T-helper 1 cell treated with Interleukin-12 subunit alpha and Interleukin-12 subunit beta and Interleukin-4 antibody, amounts not matched to agents 30 ng/mL and 1 ng/mL, for 36 hours (primary cell): ENCODE results near the gene ARID3B. TPM values are rescaled to one million over a fixed set of nuclear protein-coding genes. Genes with fewer than 3 reads are reported as not detected.
"Not testable (repeated sequence)": the region's sequence is repeated elsewhere in the genome, so short reads cannot be mapped to it uniquely, and the experiment has no call there.

Experiments
- intact Hi-C: fragments of 100-400 bp; cut with micrococcal nuclease; formaldehyde crosslinking; loops from one replicate; pipeline ENCODE4 v1.15.1; 2024
- total RNA-seq: library from RNA; stranded (reverse); gene quantifications from 2 replicates; pipeline ENCODE4 v1.2.3, GENCODE V29; 2022

The ARID3B gene
- total RNA-seq, 1 donor from 2014 or later, result 47.2 TPM

DNA sequence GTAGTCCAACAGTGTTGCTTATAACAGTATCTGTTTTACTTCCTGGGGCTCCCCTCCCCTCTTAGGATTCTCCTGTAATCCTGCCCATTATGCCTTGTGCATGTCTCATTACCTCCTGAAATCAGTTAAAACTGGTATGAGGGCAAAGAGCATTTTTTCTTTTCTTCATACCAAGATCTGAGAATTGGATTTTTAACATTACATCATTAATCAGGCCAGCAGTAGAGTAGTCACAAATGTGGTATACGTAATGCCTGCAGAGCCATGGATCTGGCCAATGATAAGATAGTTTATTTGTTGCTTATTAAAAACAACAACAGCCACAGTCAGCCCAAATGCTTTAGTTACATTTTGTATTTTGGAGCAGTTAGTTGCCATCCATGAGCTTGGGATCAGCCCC is 23.2 kb downstream of the ARID3B start:
- intact Hi-C loops, result no loop called here

GRCh38 chr15:74565381-74566085 is 24.5 kb downstream of the ARID3B start:
- intact Hi-C loops, result no loop called here

DNA sequence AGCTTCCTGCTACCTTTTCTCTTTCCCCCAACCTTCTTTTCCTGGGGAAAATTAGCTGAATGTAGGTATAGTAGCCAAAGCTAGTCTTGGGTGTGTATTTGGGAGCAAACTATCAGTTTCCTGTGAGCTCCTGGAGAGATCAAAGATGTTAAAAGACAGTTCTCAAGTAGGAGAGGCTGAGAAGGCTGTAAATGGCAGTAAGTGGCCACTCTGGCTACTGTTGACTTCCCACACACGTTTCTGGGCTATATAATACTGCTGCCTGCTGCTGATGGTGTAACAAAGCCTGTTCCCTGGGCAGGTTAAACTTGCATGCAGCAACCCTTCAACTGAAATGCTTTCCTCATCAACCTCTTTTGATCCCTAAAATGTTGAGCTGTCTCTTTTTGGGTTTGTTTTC is 27.6 kb downstream of the ARID3B start:
- intact Hi-C loops, result no loop called here

DNA sequence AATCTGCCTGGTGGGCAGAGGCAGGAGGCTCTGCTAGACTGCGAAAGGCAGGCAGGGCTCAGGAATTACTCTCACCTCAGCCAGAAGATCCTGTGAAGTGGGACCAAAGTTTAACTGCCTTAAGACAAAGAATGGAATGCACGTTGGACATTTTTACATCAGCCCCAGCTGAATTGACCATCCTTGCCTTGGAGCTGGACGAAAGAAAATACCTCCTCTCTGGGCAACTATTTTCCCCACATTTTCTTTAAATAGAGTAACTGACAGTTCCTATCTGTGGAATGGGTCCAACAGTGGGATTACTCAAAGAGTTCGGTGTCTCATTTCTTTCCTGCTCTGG is 28.7 kb downstream of the ARID3B start:
- intact Hi-C loops, result no loop called here

DNA sequence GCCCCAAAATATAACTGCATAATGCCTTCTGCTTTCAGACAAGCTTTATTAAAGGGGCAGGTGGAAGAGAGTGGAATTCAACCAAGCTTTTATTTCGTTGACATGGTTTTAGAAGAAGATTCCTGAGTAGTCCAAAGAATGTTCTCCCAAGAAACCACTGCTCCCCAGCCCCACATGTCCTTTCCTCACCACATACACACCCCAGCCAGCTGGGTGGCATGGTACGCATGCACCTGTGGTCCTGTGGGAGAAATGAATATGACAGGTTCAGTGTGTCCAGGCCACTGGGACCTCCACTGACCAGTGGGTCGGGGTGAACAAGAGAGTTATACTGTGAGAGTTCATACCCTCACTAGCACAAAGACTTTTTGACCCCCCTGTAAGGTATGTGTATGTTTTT is 30.2 kb downstream of the ARID3B start:
- intact Hi-C loops, result no loop called here

DNA sequence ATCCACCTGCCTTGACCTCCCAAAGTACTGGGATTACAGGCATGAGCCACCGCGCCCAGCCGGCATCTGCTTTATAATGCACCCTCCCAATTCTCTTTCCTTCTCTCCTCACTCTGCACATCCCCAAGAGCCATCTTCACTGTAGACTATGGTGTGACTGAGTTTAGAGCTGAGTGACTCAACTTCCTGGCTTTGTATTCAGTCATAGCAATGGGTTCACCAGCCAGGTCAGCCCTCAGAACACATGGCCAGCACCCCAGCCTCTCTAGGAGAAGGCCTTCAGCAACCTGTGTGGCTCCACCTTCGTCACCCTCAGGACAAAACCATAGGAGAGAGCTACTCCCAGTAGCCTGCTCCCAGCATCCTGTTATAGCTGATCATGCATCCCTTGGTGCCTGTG is 33.0 kb downstream of the ARID3B start:
- intact Hi-C loops, result no loop called here

GRCh38 chr15:74578496-74578994 is 37.5 kb downstream of the ARID3B start:
- intact Hi-C loops, result no loop called here

DNA sequence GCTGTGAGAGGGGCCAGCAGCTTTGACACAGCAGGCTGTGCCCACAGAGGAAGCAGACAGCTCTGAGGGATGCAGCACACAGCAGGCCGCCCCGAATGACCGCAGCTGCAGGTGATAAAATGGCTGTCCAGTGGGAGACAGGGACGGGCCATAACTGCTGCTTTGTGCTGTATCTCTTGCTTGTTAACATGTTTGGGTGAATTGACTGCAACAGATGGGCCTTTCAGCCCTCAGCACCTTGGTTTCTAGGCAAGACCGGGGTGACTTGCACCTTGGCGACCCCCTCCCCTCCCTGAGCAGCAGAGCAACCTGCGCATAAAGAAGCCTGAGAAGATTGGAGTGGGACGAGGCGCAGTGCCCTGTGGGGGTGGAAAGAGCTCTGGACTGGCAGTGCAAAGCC is 38.0 kb downstream of the ARID3B start:
- intact Hi-C loops, result no loop called here

DNA sequence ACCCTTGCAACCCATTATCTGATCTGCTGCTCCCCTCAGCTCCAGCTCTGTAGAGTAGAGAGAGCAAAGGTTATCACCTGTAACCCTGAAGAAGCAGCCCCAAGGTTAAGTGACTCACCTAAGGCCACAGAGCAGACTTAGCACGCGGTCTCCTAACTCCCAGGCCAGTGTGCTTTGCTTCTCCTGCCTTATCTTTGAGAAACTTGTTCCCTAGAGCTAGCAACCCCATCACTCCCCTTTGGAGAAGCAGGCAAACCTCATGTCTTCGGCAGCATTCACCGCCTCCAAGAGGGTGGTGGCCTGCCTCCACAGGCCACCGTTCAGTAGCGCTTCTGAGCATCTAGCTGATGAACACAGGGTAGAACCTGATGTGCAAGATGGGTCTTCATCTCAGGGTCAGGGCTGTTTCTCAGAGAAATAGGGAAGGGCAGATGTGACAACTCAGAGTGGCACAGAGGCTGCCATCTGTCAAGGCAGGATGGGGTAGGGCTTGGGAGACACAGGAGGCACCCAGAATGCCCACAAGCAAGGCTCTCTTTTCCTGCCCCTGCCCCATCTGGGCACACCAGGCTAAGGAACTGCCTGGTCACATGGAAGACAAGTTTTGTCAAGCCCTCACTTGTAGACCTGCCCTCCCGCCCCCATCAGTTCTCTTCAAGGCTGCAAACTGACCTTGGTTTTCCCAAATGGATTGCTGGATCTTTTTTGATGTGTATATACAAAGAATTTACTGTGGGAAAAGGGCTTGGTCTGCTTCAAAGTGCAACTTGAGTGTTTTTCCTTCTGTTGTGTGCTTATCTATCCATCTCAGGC is 39.7 kb downstream of the ARID3B start:
- intact Hi-C loops, result no loop called here

GRCh38 chr15:74584204-74584603 is 43.2 kb downstream of the ARID3B start:
- intact Hi-C loops, result no loop called here

- intact Hi-C loops, result no loop called here
These were observed 43.8 kb downstream of the ARID3B start for GRCh38 chr15:74584779-74585178.

- intact Hi-C loops, result no loop called here
These were observed 44.2 kb downstream of the ARID3B start for GRCh38 chr15:74585191-74585590.

DNA sequence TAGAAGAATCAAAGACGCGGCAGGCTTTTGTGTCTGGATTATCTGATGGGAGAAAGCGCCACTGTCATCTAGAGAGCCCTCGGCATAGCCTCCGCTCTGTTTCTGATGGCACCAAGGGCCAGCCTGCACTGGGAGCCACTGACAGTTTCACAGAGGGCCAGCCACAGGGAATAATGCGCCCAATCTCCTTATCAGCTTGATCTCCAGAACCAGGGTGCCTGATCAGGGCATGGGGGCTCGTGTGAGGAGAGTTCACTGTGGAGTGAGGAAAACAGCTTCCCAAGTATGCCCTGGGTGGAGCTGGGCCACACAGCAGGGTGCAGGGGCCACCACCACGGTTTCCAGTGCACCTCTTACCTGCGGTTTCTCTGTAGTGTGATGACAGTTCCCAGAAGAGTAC is 44.8 kb downstream of the ARID3B start:
- intact Hi-C loops, result no loop called here

- intact Hi-C loops, result no loop called here
These were observed 48.8 kb downstream of the ARID3B start for GRCh38 chr15:74589826-74590225.

GRCh38 chr15:74592222-74592621 is 51.2 kb downstream of the ARID3B start:
- intact Hi-C loops, result no loop called here

DNA sequence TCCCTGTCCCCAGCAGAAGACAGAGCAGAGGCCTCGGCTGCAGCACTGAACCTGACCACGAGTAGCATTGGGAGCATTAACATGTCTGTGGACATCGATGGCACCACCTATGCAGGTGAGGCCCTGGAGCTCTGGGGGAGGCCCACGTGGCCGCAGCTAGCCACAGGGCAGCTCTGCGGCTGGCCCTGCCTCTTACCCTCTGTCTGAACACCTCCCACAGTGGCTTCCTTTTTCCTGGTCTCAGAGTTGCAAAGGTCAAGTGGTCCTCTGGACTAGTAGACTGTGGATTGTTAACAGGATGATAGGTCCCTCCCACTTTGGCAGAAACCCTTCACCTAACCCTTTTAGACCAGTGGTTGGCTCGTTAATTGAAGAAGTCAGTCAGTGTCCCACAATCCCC is 52.1 kb downstream of the ARID3B start:
- intact Hi-C loops, result no loop called here

- intact Hi-C loops, result no loop called here
These were observed 53.4 kb downstream of the ARID3B start for GRCh38 chr15:74594455-74594854.

- intact Hi-C loops, result no loop called here
These were observed 54.3 kb downstream of the ARID3B start for GRCh38 chr15:74595271-74595670.

DNA sequence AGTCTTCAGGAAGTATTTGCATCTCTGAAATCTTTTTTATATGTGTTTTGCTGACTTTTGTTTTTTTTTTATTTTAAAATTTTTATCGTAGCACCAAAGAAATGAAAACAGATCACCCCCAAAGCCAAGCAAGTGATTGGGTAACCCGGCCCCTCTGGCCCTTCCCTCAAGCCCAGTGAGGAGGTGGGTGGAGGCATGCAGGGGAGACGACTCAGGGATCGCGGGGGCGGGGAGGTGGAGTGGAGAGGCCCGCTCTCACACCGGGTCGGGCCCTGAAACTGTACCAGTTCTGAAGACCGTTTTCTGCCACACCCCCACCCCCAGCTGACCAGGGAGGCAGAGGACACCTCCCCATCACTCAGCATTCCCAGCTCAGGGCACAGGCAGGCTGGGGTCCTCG is 55.7 kb downstream of the ARID3B start:
- intact Hi-C loops, result not testable (repeated sequence)

- intact Hi-C loops, result not testable (repeated sequence)
These were observed 56.2 kb downstream of the ARID3B start for GRCh38 chr15:74597146-74597705.

GRCh38 chr15:74598126-74598842 is 57.3 kb downstream of the ARID3B start:
- intact Hi-C loops, result loop anchor here (1.0 to 2.0 kb wide), 5 partner anchors 17 to 225 kb away; partner anchors contain the start of genes CLK3 and UBL7

GRCh38 chr15:74599156-74599555 is 58.1 kb downstream of the ARID3B start:
- intact Hi-C loops, result loop anchor here (2.0 kb wide), 1 partner anchor 46 kb away; no protein-coding TSS in a partner anchor
